NCI-H2196 (cell line): ENCODE results near the gene C16orf74.
A peak's percentile ranks its signal among the peaks of the same experiment; 100 is the strongest.

Experiments
- DNase-seq: peaks from one replicate; lab custom pipeline; 2025; ENCODE audit not compliant: unreplicated experiment; lab: John Stamatoyannopoulos, UW

Gene C16orf74

DNA sequence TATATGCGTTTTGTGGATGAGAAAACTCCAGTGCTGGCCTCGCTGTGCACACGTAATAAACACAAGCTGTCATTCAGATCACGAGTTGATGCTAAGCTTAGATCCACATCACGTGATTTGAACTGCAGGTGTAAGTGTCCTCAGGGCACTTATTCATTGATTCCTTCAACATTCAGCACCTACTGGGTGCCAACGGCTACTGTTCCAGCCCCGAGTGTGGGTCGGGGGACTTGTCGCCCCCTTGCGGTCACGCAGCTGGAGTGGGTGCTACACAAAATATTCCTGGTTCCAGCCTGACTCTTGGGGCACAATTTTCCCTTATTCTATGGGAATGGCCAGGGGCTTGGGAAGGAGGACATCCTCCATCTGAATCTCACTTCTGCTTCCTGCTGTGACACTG lies 32.2 kb downstream of the C16orf74 start:
- DNase-seq, result no peak

DNA sequence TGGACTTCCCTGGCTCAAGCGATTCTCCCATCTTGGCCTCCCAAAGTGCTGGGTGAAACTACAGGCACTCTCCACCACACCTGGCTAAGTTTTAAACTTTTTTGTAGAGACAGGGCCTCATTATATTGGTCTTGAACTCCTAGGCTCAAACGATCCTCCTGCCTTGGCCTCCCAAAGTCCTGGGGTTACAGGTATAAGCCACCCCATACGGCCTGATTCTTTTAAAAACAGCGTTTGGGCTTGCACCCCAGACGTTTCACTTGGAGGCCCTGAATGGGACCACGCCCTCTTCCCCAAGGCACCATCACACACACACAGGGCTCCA lies 32.8 kb downstream of the C16orf74 start:
- DNase-seq, result no peak

DNA sequence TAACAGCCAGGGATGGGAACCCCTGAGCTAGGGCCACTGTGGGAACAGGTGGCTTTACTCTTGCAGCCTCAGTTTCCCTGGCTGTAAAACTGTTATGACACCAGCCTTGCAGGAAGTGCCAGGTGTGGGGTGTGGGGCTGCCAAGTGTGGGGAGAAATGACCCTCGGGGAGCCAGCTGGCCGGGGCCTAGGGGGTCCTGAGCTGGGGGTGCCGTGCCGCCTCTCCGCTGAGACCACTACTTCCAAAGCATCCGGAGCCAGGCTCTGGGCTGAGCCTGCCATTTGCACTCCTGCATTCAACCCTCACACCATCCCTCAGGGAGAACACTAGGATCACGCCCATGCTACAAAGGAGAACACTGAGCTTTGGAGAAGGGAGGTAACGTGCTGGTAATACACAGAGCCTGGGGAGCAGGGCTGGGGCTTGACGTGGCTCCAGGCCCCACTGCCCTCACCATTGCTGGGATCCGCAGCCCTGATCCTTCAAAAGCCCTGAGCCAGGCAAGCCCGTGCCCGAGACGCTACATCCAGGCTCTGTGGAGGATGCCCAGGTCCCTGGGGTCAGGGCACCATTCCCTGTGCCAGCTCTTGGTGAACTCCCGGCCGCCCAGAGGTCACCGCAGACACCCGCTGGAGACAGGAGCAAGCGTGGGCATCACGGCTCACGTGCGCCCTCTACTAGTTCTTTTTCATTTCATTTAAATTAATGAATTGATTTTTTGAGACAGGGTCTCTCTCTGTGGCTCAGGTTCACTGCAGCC lies 33.3 kb downstream of the C16orf74 start:
- DNase-seq, result peak; percentile 68

GRCh38 chr16:85716680-85717038 lies 34.2 kb downstream of the C16orf74 start:
- DNase-seq, result no peak

DNA sequence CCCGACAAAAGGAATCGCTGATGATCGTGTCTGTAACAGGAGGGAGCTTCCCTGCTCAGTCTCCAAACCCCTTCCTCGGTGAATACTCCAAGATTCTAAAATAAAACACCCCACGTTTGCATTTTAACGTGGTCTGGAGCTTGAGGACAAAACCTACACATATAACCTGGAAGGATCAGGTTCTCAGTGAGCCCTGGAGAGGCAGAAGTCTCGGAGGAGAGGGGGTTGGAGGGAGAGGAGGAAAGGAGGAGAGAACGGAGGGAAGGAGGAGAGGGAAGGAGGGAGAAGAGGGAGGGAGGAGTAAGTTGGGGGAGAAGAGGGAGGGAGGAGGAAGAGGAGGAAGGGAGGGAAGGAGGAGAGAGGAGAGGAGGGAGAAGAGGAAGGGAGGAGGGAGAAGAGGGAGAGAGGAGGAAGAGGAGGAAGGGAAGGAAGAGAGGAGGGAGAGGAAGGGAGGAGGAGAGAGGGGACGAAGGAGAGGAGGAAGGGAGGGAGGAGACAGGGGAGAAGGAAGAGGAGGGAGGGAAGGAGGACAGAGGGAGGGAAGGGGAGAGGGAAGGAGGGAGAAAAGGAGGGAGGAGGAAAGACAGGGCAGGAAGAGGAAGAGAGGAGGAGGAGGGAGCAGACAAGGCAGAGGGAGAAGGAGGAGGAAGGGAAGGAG lies 34.7 kb downstream of the C16orf74 start:
- no peak for DNase-seq

GRCh38 chr16:85715169-85716021 lies 35.5 kb downstream of the C16orf74 start:
- peak; percentile 17 for DNase-seq

GRCh38 chr16:85712801-85713200 lies 38.1 kb downstream of the C16orf74 start:
- peak; percentile 16 for DNase-seq

DNA sequence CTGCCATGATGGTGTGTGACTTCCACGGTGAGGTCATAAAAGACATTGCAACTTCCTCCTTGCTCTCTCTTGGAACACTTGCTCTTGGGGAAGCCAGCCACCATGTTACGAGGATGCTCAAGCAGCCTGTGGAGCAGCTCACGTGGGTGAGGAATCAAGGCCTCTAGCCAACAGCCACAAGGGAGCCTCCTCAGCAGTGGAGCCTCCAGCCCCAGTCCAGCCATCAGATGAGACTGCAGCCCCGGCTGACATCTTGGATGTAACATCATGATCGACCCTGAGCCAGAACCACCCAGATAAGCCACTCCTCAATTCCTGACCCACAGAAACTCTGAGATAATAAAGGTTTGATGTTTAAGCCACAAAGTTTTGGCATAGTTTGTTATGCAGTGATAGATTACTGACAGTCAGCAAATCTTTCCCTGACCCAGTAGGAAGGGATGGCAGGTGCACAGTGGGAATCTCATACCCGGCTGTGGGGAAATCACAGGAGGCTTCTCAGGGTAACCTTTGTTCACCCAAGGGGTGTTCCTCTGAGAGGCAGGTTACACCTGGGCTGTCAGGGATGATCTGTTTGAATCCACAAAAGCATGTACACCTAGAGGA lies 38.8 kb downstream of the C16orf74 start:
- DNase-seq, result no peak

DNA sequence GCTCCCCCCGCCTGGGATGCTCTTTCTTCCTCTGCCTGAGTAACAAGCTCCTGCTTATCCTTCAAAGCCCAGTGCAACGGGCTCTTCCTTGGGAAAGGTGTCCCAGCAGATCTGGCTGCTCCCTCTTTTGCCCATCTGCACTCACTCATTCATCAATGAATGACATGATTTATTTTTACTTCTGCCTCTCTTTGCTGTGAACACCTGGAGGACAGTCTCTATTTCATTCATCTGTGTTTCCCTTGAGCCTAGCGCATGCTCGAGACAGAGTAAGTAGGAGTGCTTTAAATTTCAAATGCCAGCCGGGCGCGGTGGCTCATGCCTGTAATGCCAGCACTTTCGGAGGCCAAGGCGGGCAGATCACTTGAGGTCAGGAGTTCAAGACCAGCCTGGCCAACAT lies 40.2 kb downstream of the C16orf74 start:
- DNase-seq, result no peak

DNA sequence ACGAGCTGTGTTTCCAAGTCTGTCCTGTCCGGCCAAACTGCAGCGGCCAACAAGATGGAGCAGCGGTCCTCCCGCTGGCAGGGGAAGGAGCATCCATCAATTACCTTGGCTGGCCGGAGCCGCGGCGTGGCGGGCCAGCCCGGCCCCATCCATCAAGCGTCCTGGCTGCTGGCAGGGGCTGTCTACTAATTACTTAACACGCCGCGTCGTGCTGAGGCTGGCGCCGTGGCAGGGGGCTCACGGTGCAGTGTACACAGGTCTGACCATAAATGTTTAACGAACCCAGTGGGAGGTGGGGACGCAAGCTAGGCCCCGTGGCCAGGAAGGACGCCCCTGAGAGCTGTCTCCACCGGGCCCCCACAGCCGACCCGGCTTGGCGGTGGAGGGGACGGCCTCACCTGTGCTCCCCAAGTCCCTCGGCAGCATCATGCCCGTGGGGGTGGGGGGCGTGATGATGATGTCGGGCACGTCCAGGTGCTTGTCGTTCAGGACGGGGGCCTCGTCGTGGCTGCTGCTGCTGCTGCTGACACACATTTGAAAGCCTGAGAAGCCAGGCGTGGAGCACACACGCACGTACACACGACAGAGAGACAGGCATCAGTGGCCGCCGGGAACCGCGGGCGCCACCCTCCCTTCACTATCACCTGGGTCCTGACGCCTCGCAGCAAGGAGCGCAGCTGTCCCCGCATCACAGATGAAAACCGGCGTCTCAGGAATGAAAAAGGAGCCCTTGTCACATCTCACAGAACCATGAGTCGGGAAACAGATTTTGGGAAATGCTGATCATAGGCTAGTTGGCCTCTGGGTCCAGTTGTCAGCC lies 40.9 kb downstream of the C16orf74 start:
- no peak for DNase-seq

DNA sequence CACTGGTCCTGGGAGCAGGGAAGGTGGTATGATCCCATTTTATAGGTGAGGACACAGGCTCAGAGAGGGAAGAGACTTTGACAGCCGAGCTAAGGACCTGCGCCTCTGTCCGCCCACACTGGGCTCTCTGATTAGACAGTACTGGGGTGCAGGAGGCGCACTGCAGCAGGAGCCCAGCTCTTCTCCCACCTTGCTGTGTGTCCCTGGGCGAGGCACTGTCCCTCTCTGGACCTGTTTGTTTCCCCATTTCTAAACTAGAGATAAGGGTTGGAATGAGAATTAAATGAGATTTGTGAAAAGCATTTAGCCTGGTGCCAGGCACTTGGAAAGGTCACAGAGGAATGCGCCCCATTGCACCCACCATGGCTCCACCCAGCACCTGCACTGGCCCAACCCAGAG lies 42.6 kb downstream of the C16orf74 start:
- no peak for DNase-seq

DNA sequence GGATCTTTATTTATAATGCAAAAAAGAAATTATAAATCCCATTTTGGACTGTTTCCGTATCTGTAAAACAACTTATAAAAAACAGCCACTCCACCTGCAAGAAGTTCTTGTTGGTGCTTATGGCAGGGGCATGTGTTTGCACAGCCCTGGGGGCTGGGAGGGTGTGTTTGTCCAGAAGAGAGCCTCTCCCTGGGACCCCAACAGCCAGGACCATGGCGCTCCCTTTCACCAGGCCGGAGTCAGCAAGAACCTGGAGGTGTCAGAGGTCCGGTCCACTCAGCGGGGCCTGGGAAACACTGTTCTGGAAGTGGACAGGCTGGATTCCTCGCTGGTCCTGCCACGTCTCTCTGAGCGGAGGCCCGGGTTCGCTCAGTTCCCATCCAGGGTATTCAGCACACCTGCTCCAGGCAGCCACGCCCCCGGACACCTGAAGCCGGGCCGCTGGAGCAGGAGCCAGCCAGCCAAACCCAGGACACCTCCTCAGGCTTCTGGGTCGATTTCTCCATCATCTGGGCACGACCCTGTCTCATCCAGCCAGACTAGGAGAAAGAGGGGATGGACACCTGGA lies 43.3 kb downstream of the C16orf74 start:
- no peak for DNase-seq

DNA sequence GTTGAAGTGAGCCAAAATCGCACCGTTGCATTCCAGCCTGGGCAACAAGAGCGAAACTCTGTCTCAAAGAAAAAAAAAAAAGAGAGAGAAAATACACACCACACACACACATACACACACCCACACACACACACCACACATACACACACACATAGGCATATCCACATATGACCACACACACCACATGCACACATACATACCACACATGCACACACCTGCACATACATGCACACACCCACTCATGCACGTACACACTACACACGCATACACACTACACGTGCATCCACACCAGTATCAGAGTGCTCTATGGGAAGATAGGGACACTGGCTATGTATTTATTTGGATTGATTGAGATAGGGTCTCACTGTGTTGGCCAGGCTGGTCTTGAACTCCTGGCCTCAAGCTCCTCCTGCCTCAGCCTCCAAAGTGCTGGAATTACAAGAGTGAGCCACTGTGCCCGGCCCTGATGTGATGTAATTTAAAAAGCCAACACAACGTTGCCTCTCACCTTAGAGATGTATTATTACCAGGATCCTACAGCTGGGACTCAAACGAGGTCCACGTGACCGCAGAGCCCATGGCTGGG lies 44.4 kb downstream of the C16orf74 start:
- DNase-seq, result no peak

DNA sequence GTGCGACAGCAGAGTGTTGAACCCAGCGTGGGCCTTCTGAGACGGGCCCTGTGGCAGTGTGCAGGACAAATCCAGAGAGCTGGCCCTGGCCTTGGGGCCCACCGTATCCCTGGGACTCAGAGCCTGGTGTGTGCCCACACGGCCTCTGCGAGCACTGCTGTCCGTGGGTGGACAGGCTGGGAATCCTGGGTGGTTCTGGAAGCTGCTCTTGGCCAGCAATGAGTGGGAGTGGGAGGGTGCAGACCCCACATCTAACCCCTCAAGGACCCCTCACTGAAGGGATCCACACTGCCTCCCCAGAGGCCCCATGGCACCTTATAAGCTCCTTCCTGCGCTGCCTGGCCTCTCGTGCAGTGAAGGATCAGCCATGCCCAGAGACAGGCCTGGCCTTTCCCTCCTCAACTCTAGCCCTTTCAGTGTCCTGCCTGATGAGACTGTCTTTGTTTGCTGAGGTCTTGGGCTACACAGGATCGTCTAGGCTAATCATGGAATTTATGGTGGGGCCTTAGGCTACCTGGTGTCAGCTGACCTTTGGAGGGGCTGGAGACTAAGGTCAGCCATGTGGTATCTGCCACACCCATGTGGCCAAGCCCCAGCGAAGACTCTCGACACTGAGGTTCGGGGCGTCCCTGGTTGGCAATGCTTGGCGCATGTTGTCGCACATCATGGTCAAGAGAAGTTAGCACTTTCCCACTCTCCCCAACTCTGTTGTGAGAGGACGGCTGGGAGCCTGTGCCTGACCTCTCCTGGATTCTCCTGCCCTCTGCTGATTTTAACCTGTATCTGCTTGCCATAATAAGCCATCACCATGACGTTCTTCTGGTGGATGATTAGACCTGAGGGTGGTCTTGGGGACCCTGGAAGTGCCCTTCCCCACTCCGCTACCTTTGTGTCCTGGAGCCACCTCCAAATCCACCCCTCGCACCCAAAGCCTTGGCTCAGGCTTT lies 45.7 kb downstream of the C16orf74 start:
- no peak for DNase-seq

GRCh38 chr16:85704011-85704410 lies 46.9 kb downstream of the C16orf74 start:
- no peak for DNase-seq

GRCh38 chr16:85699628-85700027 lies 51.3 kb downstream of the C16orf74 start:
- DNase-seq, result no peak

- no peak for DNase-seq
Observed at GRCh38 chr16:85698935-85699558, 51.8 kb downstream of the C16orf74 start.

DNA sequence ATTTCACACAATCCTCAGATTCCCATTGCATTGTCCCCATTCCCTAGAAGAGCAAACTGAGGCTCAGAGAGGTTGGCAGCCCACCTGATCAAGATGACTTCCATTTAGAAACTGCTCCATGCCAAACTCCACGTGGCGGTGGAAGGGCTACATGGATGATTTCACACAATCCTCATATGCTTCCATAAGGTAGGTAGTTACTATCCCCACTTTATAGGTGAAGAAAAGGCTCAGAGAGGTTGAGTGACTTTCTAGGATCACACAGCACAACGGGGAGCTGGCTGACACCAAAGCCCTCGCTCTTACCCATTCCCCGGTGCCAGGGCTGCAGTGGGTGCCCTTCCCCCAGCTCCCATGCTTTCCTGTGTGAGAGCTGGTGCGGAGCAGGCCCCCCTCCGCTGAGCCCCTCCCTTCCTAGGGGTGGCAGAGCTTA lies 52.4 kb downstream of the C16orf74 start:
- no peak for DNase-seq
